A673 (cell line): ENCODE data around the gene CNTN6.

Experiments used
- EZH2 ChIP-seq: fragments of 200-600 bp; sonication (generic); IDR thresholded peaks from 2 replicates; pipeline ENCODE4 v1.6.1; 2017; ENCODE audit warnings: borderline replicate concordance, low read depth, mild to moderate bottlenecking, mixed read lengths, antibody characterized with exemption, low read length; ENCODE audit not compliant: poor library complexity, severe bottlenecking
- TF ChIP-seq, protein P1 (sequence below): fragments of 300-800, 200-600 bp; sonication (generic); conservative IDR thresholded peaks from 2 replicates; pipeline ENCODE4 v1.5.1; 2017; ENCODE audit warnings: low read depth, mild to moderate bottlenecking, antibody characterized with exemption, low read length, moderate library complexity, mixed read lengths

DNA sequence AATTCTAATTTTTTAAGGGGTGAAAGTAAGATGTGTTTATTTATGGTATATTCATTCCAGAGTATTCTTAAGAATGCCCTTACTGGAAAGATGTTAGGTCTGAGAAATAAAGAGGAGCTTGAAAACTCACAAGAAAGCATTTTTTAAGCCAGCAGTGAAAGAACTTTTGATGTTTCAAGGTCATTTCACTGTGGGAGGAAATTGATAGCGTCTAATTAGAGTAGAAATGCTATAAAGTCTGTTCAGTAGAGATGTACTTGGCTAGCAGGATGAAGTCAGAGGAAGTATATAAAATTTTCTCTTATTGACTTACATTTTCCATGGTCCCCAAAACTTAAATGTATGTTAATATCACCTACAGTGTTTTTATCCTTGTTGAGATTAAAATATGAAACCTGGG lies 354.6 kb downstream of the CNTN6 start:
- TF ChIP-seq, protein P1, sequence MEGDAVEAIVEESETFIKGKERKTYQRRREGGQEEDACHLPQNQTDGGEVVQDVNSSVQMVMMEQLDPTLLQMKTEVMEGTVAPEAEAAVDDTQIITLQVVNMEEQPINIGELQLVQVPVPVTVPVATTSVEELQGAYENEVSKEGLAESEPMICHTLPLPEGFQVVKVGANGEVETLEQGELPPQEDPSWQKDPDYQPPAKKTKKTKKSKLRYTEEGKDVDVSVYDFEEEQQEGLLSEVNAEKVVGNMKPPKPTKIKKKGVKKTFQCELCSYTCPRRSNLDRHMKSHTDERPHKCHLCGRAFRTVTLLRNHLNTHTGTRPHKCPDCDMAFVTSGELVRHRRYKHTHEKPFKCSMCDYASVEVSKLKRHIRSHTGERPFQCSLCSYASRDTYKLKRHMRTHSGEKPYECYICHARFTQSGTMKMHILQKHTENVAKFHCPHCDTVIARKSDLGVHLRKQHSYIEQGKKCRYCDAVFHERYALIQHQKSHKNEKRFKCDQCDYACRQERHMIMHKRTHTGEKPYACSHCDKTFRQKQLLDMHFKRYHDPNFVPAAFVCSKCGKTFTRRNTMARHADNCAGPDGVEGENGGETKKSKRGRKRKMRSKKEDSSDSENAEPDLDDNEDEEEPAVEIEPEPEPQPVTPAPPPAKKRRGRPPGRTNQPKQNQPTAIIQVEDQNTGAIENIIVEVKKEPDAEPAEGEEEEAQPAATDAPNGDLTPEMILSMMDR: no peak
- no peak for TF ChIP-seq EZH2
